ENCODE data around the gene USP10.

Gene USP10

DNA sequence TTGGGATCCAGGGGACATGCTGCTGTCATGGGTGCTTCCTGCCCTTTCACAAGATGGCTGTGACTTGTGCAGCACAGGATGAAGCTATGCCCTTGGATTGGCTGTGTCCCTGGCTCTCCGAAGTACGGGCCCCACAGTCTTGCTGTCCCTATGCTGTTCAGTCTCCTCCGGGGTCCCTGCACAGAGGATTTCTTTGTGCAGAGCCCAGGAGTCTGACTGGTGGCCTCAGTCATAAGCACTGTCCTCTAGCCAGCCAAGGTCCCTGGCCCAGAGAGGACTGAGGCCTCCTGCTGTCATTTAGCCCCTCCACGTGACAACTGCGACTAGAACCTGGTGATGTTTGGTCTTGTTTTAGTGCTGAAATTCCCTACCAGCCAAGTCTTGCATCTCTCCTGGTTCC, 77.6 kb downstream of the USP10 start:
- TF ChIP-seq, protein P1, sequence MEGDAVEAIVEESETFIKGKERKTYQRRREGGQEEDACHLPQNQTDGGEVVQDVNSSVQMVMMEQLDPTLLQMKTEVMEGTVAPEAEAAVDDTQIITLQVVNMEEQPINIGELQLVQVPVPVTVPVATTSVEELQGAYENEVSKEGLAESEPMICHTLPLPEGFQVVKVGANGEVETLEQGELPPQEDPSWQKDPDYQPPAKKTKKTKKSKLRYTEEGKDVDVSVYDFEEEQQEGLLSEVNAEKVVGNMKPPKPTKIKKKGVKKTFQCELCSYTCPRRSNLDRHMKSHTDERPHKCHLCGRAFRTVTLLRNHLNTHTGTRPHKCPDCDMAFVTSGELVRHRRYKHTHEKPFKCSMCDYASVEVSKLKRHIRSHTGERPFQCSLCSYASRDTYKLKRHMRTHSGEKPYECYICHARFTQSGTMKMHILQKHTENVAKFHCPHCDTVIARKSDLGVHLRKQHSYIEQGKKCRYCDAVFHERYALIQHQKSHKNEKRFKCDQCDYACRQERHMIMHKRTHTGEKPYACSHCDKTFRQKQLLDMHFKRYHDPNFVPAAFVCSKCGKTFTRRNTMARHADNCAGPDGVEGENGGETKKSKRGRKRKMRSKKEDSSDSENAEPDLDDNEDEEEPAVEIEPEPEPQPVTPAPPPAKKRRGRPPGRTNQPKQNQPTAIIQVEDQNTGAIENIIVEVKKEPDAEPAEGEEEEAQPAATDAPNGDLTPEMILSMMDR (IDR thresholded peaks at IDR 0.05; ENCODE audit: low read depth, low read length) = no peak
- no peak overlapping the region for H3K4me3 ChIP-seq (replicated peaks in 1 of 2; ENCODE audit: low read depth in 2 of 2, low read length in 2 of 2)

DNA sequence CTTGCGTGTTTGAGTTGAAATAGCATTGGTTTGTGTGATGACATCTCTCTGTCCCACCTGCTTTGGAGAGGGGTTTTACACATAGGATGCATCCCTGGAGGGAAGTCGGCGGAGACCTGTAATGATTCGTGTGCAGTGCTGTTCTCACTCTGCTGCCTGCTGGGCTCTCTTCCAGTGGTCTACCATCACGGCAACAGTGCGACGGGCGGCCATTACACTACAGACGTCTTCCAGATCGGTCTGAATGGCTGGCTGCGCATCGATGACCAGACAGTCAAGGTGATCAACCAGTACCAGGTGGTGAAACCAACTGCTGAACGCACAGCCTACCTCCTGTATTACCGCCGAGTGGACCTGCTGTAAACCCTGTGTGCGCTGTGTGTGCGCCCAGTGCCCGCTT, 78.9 kb downstream of the USP10 start:
- DNase-seq (ENCODE audit: low read depth in 2 of 2) = no peak
- H3K4me3 ChIP-seq (replicated peaks in 1 of 2; ENCODE audit: low read depth in 2 of 2, low read length in 2 of 2) = no peak overlapping the region
- TF ChIP-seq, protein P1 (IDR thresholded peaks at IDR 0.05; ENCODE audit: low read depth, low read length) = no peak

More for the DNA sequence above, 77.6 kb downstream of the USP10 start:
- no peak for DNase-seq (ENCODE audit: low read depth in 2 of 2)

DNA sequence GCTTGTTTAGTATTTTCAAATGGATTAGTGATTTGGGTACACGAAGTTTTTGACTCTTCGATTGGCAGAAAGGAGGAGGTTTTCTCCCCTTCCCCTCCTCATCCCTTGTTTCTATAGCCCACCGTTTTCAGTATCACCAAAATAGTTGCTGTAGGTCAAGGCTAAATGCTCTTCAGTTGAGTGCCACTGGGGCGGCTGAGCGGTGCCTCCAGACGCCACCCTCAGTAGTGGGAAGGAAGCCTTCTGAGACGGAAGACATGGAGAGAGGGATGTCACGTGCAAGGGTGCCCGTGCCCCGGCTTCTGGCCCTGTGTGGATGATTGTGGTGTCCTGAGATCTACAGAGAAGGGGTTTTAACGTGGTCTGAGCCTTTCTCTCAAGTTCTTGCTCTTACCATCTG, 80.3 kb downstream of the USP10 start:
- TF ChIP-seq, protein P1 (IDR thresholded peaks at IDR 0.05; ENCODE audit: low read depth, low read length) = no peak
- DNase-seq (ENCODE audit: low read depth in 2 of 2) = no peak
- no peak overlapping the region for H3K4me3 ChIP-seq (replicated peaks in 1 of 2; ENCODE audit: low read depth in 2 of 2, low read length in 2 of 2)

DNA sequence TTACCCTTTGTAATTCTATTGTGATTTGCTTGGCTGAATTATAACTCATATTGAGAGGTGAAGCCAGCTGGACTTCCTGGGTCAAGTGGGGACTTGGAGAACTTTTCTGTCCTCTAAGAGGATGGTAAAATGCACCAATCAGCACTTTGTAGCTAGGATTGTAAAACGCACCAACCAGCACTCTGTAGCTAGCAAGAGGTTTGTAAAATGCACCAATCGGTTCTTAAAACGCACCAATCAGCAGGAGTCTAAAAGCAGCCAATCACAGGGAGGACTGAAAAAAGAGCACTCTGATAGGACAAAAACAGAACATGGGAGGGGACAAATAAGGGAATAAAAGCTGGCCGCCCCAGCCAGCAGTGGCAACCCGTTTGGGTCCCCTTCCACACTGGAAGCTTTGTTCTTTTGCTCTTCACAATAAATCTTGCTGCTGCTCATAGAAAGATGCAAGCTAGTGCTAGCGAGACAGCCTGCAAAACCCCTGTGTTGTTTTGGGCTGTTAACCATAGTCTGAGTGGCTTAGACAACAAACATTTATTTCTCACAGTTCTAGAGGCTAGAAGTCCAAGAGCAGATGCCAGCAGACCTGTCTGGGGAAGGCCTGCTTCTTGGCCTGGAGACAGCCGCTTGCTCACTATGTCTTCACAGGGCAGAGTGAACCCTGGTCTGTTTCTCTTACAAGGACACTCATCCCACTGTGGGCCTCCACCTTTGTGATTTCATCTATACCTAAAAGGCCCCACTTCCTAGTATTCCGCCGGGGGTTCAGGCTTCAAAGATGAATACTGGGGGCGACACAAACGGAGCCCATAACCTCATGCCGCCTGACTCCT, 81.0 kb downstream of the USP10 start:
- DNase-seq (ENCODE audit: low read depth in 2 of 2) = no peak
- no peak overlapping the region for H3K4me3 ChIP-seq (replicated peaks in 1 of 2; ENCODE audit: low read depth in 2 of 2, low read length in 2 of 2)
- TF ChIP-seq, protein P1 (IDR thresholded peaks at IDR 0.05; ENCODE audit: low read depth, low read length) = no peak

DNA sequence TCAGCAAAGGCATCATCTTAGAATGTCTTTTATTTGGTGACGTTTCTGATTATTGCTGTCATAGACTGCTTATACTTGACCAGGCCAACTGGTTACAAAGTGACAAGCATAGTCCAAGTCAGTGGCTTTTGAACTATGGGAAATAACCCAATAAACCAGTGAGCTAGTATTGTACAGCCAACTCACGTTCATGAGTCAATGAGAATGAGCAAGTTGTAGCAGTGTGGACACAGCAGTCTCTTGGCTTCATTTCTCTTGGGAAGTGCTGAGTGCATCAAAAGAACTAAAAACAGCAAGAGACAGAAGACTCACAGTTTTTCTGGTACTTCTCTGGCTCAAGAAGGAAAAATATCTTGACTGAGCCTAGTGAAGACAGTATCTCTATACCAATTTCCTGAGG, 83.0 kb downstream of the USP10 start:
- peak in 1 of 2 donors; percentile 49 for DNase-seq (ENCODE audit: low read depth in 2 of 2)

DNA sequence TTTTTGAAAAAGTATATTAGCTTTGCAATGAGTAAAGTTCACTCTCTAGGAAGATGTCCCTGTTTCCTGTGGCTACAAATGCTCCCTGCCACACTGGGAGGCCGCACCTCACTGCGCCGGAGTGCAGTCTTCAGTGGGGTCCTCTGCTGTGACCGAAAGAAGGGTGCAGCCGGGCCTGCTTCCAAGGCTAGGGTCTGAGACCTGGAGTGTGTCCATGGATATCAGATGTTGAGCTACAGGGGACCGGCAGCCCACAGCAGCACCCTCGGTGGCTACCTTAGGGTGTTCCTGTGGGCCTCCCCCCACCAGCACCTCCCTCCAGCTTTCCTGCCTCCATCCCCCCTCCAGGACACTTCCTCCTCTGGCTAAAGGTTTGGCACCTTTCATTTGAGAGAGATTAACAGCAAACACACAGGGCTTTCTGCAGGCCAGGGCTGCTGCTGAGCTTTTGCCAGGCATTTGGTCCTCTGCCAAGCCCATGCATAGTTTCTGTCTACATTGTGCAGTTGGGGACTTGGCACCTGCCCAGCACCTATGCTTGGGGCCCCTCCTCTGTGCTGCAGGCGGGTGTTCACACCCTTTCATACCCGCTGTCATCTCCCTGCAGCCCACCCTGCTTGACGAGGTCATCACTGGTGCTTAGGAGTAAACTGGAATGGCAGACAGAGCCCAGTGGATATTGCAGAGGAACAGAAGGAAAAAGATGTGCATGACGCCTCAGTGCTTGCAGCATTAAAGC, 86.2 kb downstream of the USP10 start:
- TF ChIP-seq, protein P1 (IDR thresholded peaks at IDR 0.05; ENCODE audit: low read depth, low read length) = no peak
- no peak overlapping the region for H3K4me3 ChIP-seq (replicated peaks in 1 of 2; ENCODE audit: low read depth in 2 of 2, low read length in 2 of 2)
- DNase-seq (ENCODE audit: low read depth in 2 of 2) = peak; percentile 59 to 85

More for the DNA sequence above, 83.0 kb downstream of the USP10 start:
- no peak overlapping the region for H3K4me3 ChIP-seq (replicated peaks in 1 of 2; ENCODE audit: low read depth in 2 of 2, low read length in 2 of 2)
- TF ChIP-seq, protein P1 (IDR thresholded peaks at IDR 0.05; ENCODE audit: low read depth, low read length) = no peak

All from cardiac fibroblast (primary cell).